ENCODE results near the gene BTNL9.
"Not testable (repeated sequence)": the region's sequence is repeated elsewhere in the genome, so short reads cannot be mapped to it uniquely, and the experiment has no call there.

GRCh38 chr5:181017448-181017847, 22.6 kb upstream of the BTNL9 start:
- not testable (repeated sequence) for TF ChIP-seq CTCF (IDR thresholded peaks at IDR 0.05); GABPA (IDR thresholded peaks at IDR 0.05; ENCODE audit: low read depth); YY1 (IDR thresholded peaks at IDR 0.05; ENCODE audit: low read depth); PBX3 (IDR thresholded peaks at IDR 0.05); REST (IDR thresholded peaks at IDR 0.05; ENCODE audit: low read depth, low read length); POLR2AphosphoS5 (IDR thresholded peaks at IDR 0.05; ENCODE audit: low read depth, low read length); EP300 (IDR thresholded peaks at IDR 0.05; ENCODE audit: borderline replicate concordance in 1 of 2, low read depth in 1 of 2, low read length in 1 of 2); RAD21 (IDR thresholded peaks at IDR 0.05; ENCODE audit: low read length); USF1 (IDR thresholded peaks at IDR 0.05; ENCODE audit: borderline replicate concordance, low read depth); EZH2phosphoT487 (IDR thresholded peaks at IDR 0.05; ENCODE audit: borderline replicate concordance, low read depth); FOXM1 (IDR thresholded peaks at IDR 0.05; ENCODE audit: low read depth); MXI1 (IDR thresholded peaks at IDR 0.05; ENCODE audit: low read depth, low read length); SMC3 (IDR thresholded peaks at IDR 0.05; ENCODE audit: low read depth, low read length)

Measured in SK-N-SH (cell line).